NK-92 (cell line): ENCODE data around the gene MRPL39.

Experiments used
- DNase-seq: peaks from one replicate; lab custom pipeline; 2025; ENCODE audit not compliant: unreplicated experiment; lab: John Stamatoyannopoulos, UW

MRPL39 gene

DNA sequence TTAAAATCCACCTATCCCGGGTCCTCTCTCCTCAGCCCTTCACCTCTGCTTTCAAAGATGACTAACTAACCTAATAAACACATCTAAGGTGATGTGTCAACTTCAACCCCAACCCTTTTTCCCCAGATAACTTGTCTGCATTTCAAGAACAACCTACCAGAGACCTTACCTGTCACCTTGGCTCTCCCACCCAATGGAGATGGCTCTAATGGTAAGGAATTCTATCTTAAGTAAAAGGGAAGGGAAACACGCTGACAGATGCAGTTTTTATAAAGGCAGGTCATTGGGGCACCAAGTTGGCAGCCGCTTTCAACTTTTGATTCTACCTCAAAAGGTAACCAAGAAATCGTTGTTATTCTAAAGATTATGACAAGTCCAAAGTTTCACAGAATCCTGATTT lies 37.6 kb downstream of the MRPL39 start:
- DNase-seq: no peak

DNA sequence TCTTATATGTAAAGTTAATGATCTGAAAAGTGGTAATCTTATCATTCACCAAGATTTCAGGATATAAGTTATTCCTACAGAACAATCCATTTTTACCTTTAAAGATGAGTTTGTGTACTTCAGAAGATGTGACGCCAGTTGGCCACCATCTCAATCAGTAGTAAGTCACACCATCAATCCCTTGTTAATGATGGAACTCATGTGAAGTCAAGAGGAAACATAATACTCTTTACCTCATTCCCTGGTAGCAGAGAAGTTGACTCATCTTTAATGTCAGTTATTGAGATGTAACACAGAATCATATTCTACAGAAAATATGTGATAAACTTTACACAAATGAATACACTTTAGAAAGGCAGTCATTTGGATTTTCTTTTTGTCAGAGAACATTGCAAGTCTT lies 38.2 kb downstream of the MRPL39 start:
- DNase-seq: no peak

DNA sequence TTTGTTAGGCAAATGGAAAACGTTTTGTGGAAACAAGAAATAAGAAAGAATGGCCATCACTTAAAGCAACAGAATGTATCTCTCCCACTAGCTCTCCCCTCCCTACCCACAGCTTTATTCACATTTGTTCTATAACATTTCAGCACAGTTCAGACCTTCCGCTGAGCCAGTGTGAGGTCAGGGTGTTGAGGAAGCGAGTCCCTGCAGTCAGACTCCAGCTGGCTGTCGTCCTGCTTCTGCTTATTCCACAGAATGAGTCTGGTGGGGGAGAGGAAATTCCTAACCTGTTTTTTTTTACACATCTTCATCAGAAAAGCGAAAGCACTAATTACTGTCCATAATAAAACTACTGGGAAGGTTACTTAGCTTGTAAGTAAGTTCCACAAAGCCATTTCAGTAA lies 39.0 kb downstream of the MRPL39 start:
- DNase-seq: no peak

DNA sequence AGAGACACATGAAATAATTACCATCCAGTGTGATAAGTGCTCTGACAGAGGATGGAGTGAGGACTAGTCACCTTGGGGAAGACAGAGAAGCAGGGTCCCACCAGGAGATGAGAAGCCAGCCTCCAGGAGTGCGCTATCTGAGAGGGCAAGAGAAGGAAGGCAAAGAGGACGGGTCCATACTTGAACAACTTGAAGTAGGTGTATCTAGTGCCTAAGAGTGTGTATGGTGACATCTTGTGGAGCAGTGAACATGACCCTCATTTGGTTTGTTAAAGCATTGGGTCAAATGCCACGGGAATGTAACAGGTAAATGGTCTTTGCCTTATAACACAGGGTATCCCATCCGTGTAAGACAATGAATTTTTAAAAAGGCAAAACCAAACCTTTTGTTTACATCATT lies 39.8 kb downstream of the MRPL39 start:
- DNase-seq: no peak

DNA sequence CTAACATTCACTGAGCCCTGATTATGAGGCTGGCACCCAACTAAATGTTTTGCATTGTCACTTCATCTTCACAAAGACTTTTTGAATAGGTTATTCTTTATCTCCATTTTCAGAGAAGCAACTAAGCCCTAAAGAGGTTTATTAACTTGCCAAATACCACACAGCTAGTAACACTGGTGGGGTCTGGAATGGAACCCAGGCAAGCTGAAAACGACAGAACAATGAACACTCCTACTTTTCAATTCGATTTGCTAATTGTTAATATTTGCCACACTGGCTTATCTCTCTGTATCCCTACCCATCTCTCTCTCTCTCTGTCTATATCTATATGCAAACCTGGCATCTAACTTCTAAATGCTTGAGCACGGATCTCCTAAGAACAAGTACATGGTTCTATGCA lies 40.6 kb downstream of the MRPL39 start:
- no peak for DNase-seq

DNA sequence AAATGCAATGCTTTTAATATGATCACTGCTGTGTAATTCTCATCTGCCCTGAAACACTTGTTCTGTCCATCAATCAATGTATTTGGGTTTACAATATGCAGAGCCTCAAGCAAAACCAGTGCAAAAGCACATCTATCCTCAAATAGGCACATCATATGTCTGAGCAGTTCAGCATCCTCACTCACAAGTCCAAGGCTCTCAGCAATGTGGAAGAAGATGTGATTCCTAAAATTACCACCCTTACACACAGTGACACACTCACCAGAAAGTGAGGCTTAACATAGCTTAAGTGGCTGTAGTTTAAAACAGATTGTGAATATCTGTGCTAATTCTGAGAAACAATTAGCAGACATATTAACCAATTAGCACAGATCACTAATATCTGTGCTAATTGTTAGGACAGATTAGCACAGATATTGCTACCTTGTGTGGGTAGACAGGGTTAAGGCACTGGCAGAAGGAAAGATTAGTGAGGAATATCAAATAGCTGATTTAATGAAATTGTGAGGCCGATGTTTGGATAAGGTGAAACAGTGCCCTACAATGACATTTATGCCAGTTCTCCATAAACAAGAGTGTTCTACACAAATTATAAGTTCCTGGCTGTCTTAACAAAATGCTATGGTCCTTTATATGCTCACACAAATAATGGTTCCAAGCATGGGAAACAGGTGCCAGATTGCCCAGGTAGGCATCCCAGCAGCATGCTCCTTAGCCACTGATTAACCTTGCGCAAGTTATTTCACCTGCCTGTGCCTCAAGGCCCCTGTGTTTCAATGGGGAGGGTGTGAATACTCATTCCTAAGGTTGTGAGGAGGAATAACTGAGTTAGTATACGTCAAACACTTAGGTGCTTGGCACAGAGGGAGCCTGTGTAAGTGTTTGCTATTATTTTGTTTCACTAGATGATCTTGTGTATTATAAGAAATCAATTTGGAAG lies 41.7 kb downstream of the MRPL39 start:
- DNase-seq: no peak

DNA sequence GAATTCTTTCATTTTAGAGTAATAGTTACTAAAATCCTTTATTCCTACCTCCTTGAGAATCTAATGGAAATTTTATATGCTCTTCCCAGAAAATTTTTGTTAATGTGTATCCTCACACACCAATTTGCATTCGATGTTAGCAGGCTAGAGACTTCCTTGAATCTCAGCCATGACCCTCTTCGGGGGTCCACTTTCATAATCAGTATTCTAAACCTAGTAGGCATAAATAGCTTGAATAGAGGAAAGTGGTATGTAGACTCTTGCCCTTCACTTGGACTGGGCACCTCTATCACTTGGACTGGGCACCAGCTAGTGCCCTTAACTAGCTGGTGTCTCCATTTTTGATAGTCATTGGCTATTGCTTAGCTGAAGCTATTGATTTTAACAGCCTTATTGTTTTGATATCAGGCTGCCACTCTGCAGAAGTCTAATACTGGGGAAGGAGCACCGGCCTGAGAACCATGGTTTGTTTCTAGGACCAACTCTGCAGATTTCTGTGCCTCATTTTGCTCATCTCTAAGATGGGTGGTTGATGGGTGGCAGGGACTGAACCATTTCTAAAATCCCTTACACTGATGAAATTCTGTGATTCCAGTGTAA lies 42.8 kb downstream of the MRPL39 start:
- no peak for DNase-seq

DNA sequence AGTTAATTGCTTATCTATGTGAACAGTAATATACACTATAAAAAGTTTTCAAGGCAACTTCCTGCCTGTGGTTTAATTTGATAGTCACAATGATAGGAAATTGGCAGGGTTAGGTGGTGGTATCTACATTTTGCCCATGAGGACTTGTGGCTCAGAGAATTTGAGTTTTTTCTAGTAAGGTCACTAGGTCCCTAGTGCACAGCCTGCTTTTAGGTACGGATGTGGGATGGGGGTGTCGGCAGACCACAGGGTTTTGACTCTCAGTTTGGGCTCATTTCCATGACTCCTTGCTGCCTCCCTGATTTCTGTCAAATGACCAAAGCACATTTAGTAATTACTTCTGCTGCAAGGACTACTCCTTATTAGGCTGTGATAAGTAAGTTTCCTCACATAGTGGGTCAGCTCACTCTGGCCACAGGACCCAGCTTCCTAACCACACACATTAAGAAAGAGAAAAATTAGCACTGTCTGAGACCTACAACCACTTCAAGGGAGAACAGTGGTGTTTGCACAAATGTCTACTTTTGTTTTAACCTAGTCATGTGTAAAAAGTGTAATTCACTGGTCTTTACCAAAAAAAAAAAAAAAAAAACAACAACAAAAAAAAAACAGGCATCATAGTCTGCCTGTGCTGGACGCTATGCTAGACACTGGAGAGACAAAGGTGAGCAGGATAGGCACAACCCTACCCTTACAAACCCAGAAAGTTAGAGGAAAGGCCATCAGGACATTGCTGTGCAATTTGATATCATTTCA lies 43.7 kb downstream of the MRPL39 start:
- no peak for DNase-seq

DNA sequence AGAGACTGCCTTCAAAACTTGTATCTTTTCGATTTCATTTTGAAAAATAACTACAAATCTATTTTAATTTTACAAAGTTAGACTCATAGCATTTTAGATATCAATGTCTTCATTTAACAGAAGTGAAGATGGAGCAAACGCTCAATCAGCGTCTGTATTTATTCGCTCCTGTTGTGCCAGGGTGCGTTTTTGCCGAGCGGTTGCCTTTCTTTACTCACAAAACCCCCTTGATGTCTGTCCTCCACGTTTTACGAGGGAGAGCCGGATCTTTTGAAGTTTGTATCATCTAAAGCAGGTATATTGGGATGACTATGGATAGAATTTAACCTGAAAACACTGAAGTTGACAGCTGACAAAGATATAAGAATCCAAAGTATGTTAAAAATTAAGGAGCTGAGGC lies 44.6 kb downstream of the MRPL39 start:
- no peak for DNase-seq

DNA sequence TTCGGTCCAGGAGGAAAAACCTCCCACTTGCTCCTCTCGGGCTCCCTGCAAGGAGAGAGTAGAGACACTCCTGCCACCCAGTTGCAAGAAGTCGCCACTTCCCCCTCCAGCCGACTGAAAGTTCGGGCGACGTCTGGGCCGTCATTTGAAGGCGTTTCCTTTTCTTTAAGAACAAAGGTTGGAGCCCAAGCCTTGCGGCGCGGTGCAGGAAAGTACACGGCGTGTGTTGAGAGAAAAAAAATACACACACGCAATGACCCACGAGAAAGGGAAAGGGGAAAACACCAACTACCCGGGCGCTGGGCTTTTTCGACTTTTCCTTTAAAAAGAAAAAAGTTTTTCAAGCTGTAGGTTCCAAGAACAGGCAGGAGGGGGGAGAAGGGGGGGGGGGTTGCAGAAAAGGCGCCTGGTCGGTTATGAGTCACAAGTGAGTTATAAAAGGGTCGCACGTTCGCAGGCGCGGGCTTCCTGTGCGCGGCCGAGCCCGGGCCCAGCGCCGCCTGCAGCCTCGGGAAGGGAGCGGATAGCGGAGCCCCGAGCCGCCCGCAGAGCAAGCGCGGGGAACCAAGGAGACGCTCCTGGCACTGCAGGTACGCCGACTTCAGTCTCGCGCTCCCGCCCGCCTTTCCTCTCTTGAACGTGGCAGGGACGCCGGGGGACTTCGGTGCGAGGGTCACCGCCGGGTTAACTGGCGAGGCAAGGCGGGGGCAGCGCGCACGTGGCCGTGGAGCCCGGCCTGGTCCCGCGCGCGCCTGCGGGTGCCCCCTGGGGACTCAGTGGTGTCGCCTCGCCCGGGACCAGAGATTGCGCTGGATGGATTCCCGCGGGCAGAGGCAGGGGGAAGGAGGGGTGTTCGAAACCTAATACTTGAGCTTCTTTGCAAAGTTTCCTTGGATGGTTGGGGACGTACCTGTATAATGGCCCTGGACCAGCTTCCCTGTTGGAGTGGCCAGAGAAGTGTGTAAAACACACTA lies 45.3 kb downstream of the MRPL39 start:
- no peak for DNase-seq

DNA sequence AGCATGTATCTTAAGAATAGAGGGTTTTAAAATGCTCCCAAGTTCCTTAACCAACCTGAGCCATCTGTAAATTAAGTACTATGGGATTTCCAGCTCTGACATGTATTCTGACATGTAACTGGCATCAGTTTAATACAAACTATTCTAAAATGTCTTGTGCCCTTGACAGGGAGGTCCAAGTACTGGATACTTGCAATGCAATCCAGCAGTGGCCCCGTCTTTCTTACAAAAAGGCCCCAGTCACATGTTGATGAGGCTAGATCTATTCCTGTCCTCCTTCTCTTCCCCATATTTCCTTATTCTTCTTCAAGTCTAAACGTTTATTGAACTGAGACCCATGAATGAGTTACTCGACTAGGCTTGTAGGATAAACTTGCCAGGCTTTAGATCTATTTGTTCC lies 46.4 kb downstream of the MRPL39 start:
- no peak for DNase-seq

DNA sequence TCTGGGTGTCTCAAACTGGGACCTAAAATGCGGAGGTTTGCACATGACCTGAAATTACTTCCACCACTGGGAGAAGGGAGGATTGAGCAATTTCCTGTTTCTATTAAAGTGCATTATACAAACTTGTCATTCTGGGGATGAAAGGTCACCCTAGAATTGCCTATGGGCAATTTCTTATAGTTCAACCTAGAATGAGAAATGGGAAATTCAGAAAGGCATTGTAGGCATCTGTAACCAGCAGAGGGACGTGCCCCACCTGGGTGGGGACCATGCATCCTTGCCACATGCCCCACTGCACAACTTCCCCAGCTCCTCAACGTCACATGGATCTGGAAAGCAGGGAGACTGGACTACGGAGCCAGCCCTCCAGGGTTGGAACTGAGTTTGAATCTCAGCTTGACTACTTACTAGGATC lies 47.0 kb downstream of the MRPL39 start:
- no peak for DNase-seq

DNA sequence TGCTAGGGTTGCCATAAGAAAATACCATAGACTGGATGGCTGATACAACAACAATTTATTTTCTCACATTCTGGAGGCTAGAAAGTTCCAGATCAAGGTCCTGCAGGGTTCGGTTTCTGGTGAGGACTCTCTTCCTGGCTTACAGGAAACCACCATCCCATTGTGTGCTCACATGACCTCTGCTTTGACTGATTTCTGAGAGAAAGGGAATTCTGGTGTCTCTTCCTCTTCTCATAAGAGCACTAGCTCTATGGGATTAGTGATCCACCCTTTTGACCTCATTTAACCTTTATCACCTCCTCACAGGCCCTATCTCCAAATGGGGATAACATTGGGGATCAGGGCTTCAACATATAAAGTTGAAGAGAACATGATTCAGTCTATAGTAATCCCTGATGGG lies 47.5 kb downstream of the MRPL39 start:
- DNase-seq: no peak

DNA sequence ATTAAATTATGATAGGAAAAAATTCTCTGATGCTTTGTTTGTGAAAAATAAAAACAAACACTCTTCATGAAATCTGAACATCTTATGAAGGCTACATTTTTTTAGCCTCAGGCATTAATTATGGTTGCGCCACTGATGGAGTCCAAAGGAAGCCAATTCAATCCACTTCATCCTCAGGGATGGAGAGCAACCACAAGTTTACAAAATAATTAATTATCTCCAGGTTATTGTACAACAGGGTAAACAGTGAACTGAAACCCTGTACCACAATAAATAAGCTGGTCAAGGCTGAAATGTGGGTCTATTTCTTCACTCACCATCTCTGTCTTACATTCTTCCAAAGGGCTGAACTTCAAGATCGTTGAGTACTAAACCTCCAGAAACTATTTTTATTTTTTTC lies 49.2 kb downstream of the MRPL39 start:
- no peak for DNase-seq

DNA sequence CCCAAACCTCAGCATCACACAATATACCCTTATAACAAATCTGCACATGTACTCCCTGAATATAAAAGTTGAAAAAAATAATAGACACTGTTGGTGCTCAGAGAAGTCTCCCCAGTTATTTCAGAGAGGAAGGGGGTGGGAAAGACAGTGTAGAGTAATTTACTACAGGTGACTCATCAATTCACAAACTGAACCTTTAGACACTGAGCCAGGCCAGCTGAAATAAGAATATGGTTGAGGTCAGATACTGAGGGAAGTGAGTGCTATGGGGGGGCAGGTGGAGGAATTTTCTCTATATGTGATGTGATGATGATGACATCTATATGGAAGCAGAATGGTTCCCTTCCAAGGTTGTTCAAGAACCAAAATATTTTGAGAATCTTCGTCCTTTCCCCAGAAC lies 50.1 kb downstream of the MRPL39 start:
- no peak for DNase-seq

DNA sequence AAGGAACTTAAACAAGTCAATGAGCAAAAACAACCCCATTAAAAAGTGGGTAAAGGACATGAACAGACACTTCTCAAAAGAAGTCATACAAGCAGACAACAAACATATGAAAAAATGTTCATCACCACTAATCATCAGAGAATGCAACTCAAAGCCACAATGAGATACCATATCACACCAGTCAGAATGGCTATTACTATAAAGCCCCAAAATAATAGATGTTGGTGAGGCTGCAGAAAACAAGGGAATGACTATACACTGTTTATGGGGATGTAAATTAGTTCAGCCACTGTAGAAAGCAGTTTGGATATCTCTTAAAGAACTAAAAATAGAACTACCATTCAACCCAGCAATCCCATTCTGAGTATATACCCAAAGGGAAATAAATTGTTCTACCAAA lies 51.2 kb downstream of the MRPL39 start:
- DNase-seq: no peak

DNA sequence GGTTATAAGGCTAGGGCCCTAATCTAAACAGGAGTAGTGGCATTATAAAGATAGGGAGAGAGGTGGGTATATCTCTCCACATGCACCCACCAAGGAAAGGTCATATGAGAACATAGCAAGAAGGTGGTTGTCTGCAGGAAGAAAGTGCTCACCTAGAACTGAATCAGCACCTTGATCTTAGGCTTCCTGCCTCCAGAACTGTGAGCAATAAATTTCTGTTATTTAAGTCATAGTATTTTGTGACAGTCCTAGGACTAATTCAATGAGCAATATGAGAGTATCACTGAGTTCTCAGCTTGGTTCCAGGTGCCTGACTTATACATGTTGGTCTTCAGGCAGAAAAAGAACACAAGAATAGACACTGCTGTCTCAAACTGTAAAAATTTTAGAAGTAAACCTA lies 51.8 kb downstream of the MRPL39 start:
- no peak for DNase-seq

DNA sequence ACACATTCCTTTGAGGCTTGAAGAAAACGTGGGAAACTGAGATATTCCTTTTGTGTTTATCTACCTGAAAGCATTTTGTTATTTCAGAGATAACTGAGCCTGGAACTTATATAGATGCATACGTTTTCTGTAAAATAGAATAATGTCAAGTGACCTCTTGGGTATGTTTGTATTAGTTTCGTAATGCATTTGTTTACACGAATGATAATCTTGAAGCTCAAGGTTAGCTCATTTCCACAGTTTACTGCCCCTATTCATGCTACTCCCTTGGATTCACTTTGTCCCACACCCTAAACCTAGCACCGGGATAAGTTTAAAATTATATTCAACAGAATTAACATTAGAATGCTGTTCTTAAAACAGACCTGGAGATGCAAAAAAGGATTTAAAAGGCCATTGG lies 54.4 kb downstream of the MRPL39 start:
- DNase-seq: no peak

DNA sequence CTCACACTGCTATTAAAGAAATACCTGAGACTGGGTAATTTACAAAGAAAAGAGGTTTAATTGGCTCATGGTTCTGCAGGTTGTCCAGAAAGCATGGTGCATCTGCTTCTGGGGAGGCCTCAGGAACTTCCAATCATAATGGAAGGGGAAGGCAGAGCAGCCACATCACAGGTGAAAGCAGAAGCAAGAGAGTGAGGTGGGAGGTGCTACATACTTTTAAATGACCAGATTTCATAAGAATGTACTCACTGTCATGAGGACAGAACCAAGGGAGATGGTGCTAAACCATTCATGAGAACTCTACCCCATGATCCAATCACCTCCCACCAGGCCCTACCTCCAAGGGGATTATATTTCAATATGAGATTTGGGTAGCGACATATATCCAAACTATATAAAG lies 55.7 kb downstream of the MRPL39 start:
- no peak for DNase-seq

DNA sequence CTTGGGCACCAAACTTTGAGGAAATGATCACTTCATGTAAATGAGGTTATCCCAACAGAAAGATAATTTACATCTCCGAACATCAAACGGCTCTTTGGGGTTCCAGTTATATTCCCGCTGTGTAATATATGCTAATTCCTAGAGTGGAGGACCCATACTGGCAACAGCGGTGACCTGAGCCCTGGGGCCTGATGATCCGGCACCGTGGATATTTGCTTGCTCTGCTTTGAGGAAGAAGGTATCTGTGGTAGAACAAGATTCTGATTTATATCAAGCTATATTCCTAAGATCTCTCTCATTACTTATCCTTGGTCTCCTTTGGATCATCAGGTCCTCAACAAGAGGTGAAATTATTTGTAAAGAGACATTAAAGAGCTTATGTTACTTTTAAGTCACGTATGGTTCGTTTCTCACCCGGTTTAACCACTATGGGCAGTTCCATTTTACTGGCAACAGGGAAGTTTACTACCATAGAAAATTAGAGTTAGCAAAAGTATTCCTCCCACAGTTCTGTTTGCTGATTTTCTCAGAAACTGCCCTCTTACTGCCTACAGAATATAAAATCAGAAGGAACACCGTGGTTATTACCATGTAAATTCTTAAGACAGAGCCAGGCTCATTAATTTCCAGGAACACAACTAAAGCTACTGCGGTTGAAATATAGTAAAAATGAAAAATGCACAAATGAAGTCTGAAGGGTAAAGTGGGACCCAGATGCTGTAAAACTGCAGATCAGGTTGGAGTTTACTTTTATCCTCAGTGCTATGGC lies 56.7 kb downstream of the MRPL39 start:
- no peak for DNase-seq
